ENCODE measurements around the gene ZBTB44. TPM values are rescaled to one million over a fixed set of nuclear protein-coding genes. Genes with fewer than 3 reads are reported as not detected.
"Not testable (repeated sequence)": the region's sequence is repeated elsewhere in the genome, so short reads cannot be mapped to it uniquely, and the experiment has no call there.

The ZBTB44 gene
- total and polyA plus RNA-seq, 7 experiments from 2014 or later = 5.9 to 83.4 (median 48.2) TPM

GRCh38 chr11:130198964-130199363, 115.8 kb downstream of the ZBTB44 start:
- no peak overlapping the region for H3K27ac ChIP-seq (ENCODE audit: low read depth, low read length)
- no peaks in the 10 kb centered on the region for H3K27me3 Mint-ChIP-seq
- no peak overlapping the region for H3K27ac Mint-ChIP-seq
- H3K4me3 ChIP-seq (ENCODE audit: low read length) = no peak overlapping the region
- CTCF ChIA-PET = no interaction called here
- peaks cover 0 to 1% (median 0%) of the 10 kb centered on the region in 7 donors for H3K4me1 Mint-ChIP-seq
- H3K4me3 Mint-ChIP-seq = no peak overlapping the region
- DNase-seq (no peak), ATAC-seq (no peak)
- intact Hi-C loops (cut with micrococcal nuclease) = no loop called here
- H3K9me3 Mint-ChIP-seq = no peaks in the 10 kb centered on the region
- H3K9me3 ChIP-seq (ENCODE audit: control insufficient read depth in 2 of 3, low read length in 3 of 3) = no peaks in the 10 kb centered on the region
- POLR2A ChIA-PET = no interaction called here
- no peaks in the 10 kb centered on the region for H3K36me3 Mint-ChIP-seq
- H3K27me3 ChIP-seq (ENCODE audit: control insufficient read depth in 2 of 2, insufficient read depth in 2 of 2, low read length in 2 of 2) = no peaks in the 10 kb centered on the region
- H3K36me3 ChIP-seq (ENCODE audit: control insufficient read depth in 2 of 3, insufficient read depth in 3 of 3, low read length in 3 of 3) = no peaks in the 10 kb centered on the region
- H3K4me1 ChIP-seq (ENCODE audit: control insufficient read depth in 2 of 2, insufficient read depth in 2 of 2, low read length in 2 of 2) = no peaks in the 10 kb centered on the region

GRCh38 chr11:130198292-130198691, 116.4 kb downstream of the ZBTB44 start:
- POLR2A ChIA-PET = no interaction called here
- CTCF ChIA-PET = interaction anchor here (0.6 kb wide), 1 partner anchor 13 kb away, joined by 3 read pairs; no protein-coding TSS in a partner anchor
- H3K27ac ChIP-seq (ENCODE audit: low read depth, low read length) = no peak overlapping the region

GRCh38 chr11:130197386-130198035, 117.2 kb downstream of the ZBTB44 start:
- Mint-ChIP-seq H3K27ac (no peak overlapping the region), H3K4me3 (no peak overlapping the region), H3K9me3 (no peaks in the 10 kb centered on the region), H3K27me3 (no peaks in the 10 kb centered on the region), H3K4me1 (peaks cover 0 to 1% (median 0%) of the 10 kb centered on the region in 7 donors), H3K36me3 (no peaks in the 10 kb centered on the region)
- no peaks in the 10 kb centered on the region for H3K36me3 ChIP-seq (ENCODE audit: control insufficient read depth in 2 of 3, insufficient read depth in 3 of 3, low read length in 3 of 3)
- no peaks in the 10 kb centered on the region for H3K4me1 ChIP-seq (ENCODE audit: control insufficient read depth in 2 of 2, insufficient read depth in 2 of 2, low read length in 2 of 2)
- DNase-seq (no peak), ATAC-seq (no peak)
- H3K27ac ChIP-seq (ENCODE audit: low read depth, low read length) = no peak overlapping the region
- intact Hi-C loops (cut with micrococcal nuclease) = no loop called here
- ChIA-PET CTCF (interaction anchor here (0.6 kb wide), 1 partner anchor 13 kb away, joined by 3 read pairs; no protein-coding TSS in a partner anchor), POLR2A (no interaction called here)
- H3K9me3 ChIP-seq (ENCODE audit: control insufficient read depth in 2 of 3, low read length in 3 of 3) = no peaks in the 10 kb centered on the region
- H3K27me3 ChIP-seq (ENCODE audit: control insufficient read depth in 2 of 2, insufficient read depth in 2 of 2, low read length in 2 of 2) = no peaks in the 10 kb centered on the region
- H3K4me3 ChIP-seq (ENCODE audit: low read length) = no peak overlapping the region

More at GRCh38 chr11:130198292-130198691, 116.4 kb downstream of the ZBTB44 start:
- intact Hi-C loops (cut with micrococcal nuclease) = no loop called here
- Mint-ChIP-seq H3K27ac (no peak overlapping the region), H3K9me3 (no peaks in the 10 kb centered on the region), H3K36me3 (no peaks in the 10 kb centered on the region), H3K4me1 (peaks cover 0 to 1% (median 0%) of the 10 kb centered on the region in 7 donors), H3K27me3 (no peaks in the 10 kb centered on the region), H3K4me3 (no peak overlapping the region)
- Histone ChIP-seq H3K4me3 (ENCODE audit: low read length) (no peak overlapping the region), H3K9me3 (ENCODE audit: control insufficient read depth in 2 of 3, low read length in 3 of 3) (no peaks in the 10 kb centered on the region), H3K4me1 (ENCODE audit: control insufficient read depth in 2 of 2, insufficient read depth in 2 of 2, low read length in 2 of 2) (no peaks in the 10 kb centered on the region), H3K27me3 (ENCODE audit: control insufficient read depth in 2 of 2, insufficient read depth in 2 of 2, low read length in 2 of 2) (no peaks in the 10 kb centered on the region), H3K36me3 (ENCODE audit: control insufficient read depth in 2 of 3, insufficient read depth in 3 of 3, low read length in 3 of 3) (no peaks in the 10 kb centered on the region)
- no peak for ATAC-seq
- no peak for DNase-seq

GRCh38 chr11:130194241-130195023, 120.3 kb downstream of the ZBTB44 start:
- Histone ChIP-seq H3K36me3 (ENCODE audit: control insufficient read depth in 2 of 3, insufficient read depth in 3 of 3, low read length in 3 of 3) (no peaks in the 10 kb centered on the region), H3K27me3 (ENCODE audit: control insufficient read depth in 2 of 2, insufficient read depth in 2 of 2, low read length in 2 of 2) (no peaks in the 10 kb centered on the region), H3K27ac (ENCODE audit: low read depth, low read length) (no peak overlapping the region), H3K4me3 (ENCODE audit: low read length) (no peak overlapping the region), H3K4me1 (ENCODE audit: control insufficient read depth in 2 of 2, insufficient read depth in 2 of 2, low read length in 2 of 2) (no peaks in the 10 kb centered on the region), H3K9me3 (ENCODE audit: control insufficient read depth in 2 of 3, low read length in 3 of 3) (no peaks in the 10 kb centered on the region)
- Mint-ChIP-seq H3K27me3 (no peaks in the 10 kb centered on the region), H3K4me1 (no peaks in the 10 kb centered on the region), H3K4me3 (no peak overlapping the region), H3K9me3 (no peaks in the 10 kb centered on the region), H3K36me3 (no peaks in the 10 kb centered on the region), H3K27ac (no peak overlapping the region)
- ATAC-seq (no peak), DNase-seq (no peak)
- intact Hi-C loops (cut with micrococcal nuclease) = no loop called here
- POLR2A ChIA-PET = no interaction called here
- CTCF ChIA-PET = no interaction called here

- H3K4me3 ChIP-seq (ENCODE audit: low read length); H3K36me3 ChIP-seq (ENCODE audit: control insufficient read depth in 2 of 3, insufficient read depth in 3 of 3, low read length in 3 of 3); H3K36me3 Mint-ChIP-seq; H3K9me3 Mint-ChIP-seq; H3K4me1 Mint-ChIP-seq; H3K4me3 Mint-ChIP-seq; H3K9me3 ChIP-seq (ENCODE audit: control insufficient read depth in 2 of 3, low read length in 3 of 3); H3K27ac Mint-ChIP-seq; H3K4me1 ChIP-seq (ENCODE audit: control insufficient read depth in 2 of 2, insufficient read depth in 2 of 2, low read length in 2 of 2); H3K27ac ChIP-seq (ENCODE audit: low read depth, low read length); H3K27me3 Mint-ChIP-seq; ATAC-seq; CTCF ChIA-PET; DNase-seq; intact Hi-C loops (cut with micrococcal nuclease); POLR2A ChIA-PET; H3K27me3 ChIP-seq (ENCODE audit: control insufficient read depth in 2 of 2, insufficient read depth in 2 of 2, low read length in 2 of 2): not testable (repeated sequence)
These were observed 121.2 kb downstream of the ZBTB44 start for GRCh38 chr11:130193551-130193950.

- POLR2A ChIA-PET = interaction anchor here (0.6 kb wide), 1 partner anchor 118 kb away, joined by 4 read pairs; no protein-coding TSS in a partner anchor
- H3K9me3 Mint-ChIP-seq = no peaks in the 10 kb centered on the region
- no peak for ATAC-seq
- no peak for DNase-seq
- no peak overlapping the region for H3K4me3 ChIP-seq (ENCODE audit: low read length)
- no peak overlapping the region for H3K27ac Mint-ChIP-seq
- no peaks in the 10 kb centered on the region for H3K36me3 ChIP-seq (ENCODE audit: control insufficient read depth in 2 of 3, insufficient read depth in 3 of 3, low read length in 3 of 3)
- H3K9me3 ChIP-seq (ENCODE audit: control insufficient read depth in 2 of 3, low read length in 3 of 3) = no peaks in the 10 kb centered on the region
- no peaks in the 10 kb centered on the region for H3K4me1 ChIP-seq (ENCODE audit: control insufficient read depth in 2 of 2, insufficient read depth in 2 of 2, low read length in 2 of 2)
- no peak overlapping the region for H3K4me3 Mint-ChIP-seq
- no peaks in the 10 kb centered on the region for H3K27me3 ChIP-seq (ENCODE audit: control insufficient read depth in 2 of 2, insufficient read depth in 2 of 2, low read length in 2 of 2)
- H3K4me1 Mint-ChIP-seq = no peaks in the 10 kb centered on the region
- no peaks in the 10 kb centered on the region for H3K36me3 Mint-ChIP-seq
- CTCF ChIA-PET = no interaction called here
- H3K27me3 Mint-ChIP-seq = no peaks in the 10 kb centered on the region
- H3K27ac ChIP-seq (ENCODE audit: low read depth, low read length) = no peak overlapping the region
- intact Hi-C loops (cut with micrococcal nuclease) = no loop called here
These were observed 121.9 kb downstream of the ZBTB44 start for GRCh38 chr11:130192845-130193267.

GRCh38 chr11:130191896-130192295, 122.8 kb downstream of the ZBTB44 start:
- no peaks in the 10 kb centered on the region for H3K36me3 ChIP-seq (ENCODE audit: control insufficient read depth in 2 of 3, insufficient read depth in 3 of 3, low read length in 3 of 3)

More at GRCh38 chr11:130191896-130192295, 122.8 kb downstream of the ZBTB44 start:
- no peaks in the 10 kb centered on the region for H3K27me3 ChIP-seq (ENCODE audit: control insufficient read depth in 2 of 2, insufficient read depth in 2 of 2, low read length in 2 of 2)
- ChIA-PET POLR2A (no interaction called here), CTCF (no interaction called here)
- no peaks in the 10 kb centered on the region for H3K9me3 ChIP-seq (ENCODE audit: control insufficient read depth in 2 of 3, low read length in 3 of 3)
- intact Hi-C loops (cut with micrococcal nuclease) = no loop called here
- H3K4me1 ChIP-seq (ENCODE audit: control insufficient read depth in 2 of 2, insufficient read depth in 2 of 2, low read length in 2 of 2) = no peaks in the 10 kb centered on the region
- Mint-ChIP-seq H3K27ac (no peak overlapping the region), H3K9me3 (no peaks in the 10 kb centered on the region), H3K4me3 (no peak overlapping the region), H3K4me1 (no peaks in the 10 kb centered on the region), H3K36me3 (no peaks in the 10 kb centered on the region), H3K27me3 (no peaks in the 10 kb centered on the region)
- DNase-seq (no peak), ATAC-seq (no peak)
- H3K27ac ChIP-seq (ENCODE audit: low read depth, low read length) = no peak overlapping the region
- no peak overlapping the region for H3K4me3 ChIP-seq (ENCODE audit: low read length)
